Tibial nerve (tissue), 4 donors: ENCODE measurements around the gene GJB4.

ENCODE experiments used
- EP300 ChIP-seq, 2 donors: sonication (generic); formaldehyde crosslinking; IDR thresholded peaks; one replicate each; pipeline ENCODE4 v1.6.1; 2017; ENCODE audit warnings: antibody characterized with exemption in 2 of 2, mild to moderate bottlenecking in 1 of 2
- POLR2A ChIP-seq, 2 donors: fragments of 450-650 bp; IDR thresholded peaks; one replicate each; pipeline ENCODE4 v1.6.1; 2017; ENCODE audit warnings: antibody characterized with exemption in 2 of 2, mild to moderate bottlenecking in 2 of 2, moderate library complexity in 2 of 2
- TF ChIP-seq, protein P1 (sequence below), 5 experiments: fragments of 200-600 bp in 3 of 5; fragments of 450-650 bp in 2 of 5; sonication (generic) in 3 of 5; IDR thresholded peaks; one replicate each; pipeline ENCODE4 v1.5.1; 2016 to 2019; ENCODE audit warnings: antibody characterized with exemption in 5 of 5, mild to moderate bottlenecking in 3 of 5, moderate library complexity in 2 of 5

DNA sequence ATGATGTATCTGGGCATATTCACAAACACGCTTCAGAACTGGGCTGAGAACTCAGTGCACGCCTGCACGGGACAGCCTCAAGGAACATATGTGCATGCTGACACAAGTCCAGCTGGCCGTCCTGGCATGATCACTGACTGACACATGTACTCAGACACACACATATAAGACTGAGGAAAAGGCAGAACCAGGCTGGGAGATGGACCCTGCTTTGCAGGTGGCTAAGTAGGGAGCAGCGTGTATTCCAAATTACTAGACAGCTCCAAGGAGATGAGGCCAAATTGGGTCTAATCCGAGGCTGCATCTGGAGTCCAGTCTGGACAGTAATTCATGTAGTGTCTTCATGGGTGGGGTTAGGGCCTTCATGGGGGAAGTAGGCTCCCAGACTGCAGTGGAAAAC is 46.1 kb upstream of the GJB4 start:
- TF ChIP-seq, protein P1, sequence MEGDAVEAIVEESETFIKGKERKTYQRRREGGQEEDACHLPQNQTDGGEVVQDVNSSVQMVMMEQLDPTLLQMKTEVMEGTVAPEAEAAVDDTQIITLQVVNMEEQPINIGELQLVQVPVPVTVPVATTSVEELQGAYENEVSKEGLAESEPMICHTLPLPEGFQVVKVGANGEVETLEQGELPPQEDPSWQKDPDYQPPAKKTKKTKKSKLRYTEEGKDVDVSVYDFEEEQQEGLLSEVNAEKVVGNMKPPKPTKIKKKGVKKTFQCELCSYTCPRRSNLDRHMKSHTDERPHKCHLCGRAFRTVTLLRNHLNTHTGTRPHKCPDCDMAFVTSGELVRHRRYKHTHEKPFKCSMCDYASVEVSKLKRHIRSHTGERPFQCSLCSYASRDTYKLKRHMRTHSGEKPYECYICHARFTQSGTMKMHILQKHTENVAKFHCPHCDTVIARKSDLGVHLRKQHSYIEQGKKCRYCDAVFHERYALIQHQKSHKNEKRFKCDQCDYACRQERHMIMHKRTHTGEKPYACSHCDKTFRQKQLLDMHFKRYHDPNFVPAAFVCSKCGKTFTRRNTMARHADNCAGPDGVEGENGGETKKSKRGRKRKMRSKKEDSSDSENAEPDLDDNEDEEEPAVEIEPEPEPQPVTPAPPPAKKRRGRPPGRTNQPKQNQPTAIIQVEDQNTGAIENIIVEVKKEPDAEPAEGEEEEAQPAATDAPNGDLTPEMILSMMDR (IDR thresholded peaks at IDR 0.05) = no peak
- TF ChIP-seq POLR2A (IDR thresholded peaks at IDR 0.05) (no peak), EP300 (IDR thresholded peaks at IDR 0.05) (no peak)
